Measurements from ENCODE around the gene GPR84.

- TF ChIP-seq CTCF (IDR thresholded peaks at IDR 0.05) = no peak
- no peak for TF ChIP-seq POLR2AphosphoS5 (IDR thresholded peaks at IDR 0.05; ENCODE audit: insufficient read depth in 1 of 2, low read depth in 1 of 2)
- no peak for TF ChIP-seq POLR2A (IDR thresholded peaks at IDR 0.05)
These were observed 48.5 kb upstream of the GPR84 start for GRCh38 chr12:54412786-54413185.

Data from vagina (tissue), 2 donors.